Upper lobe of right lung (tissue), 1 donor: Measurements from ENCODE around the gene DSCAM. TPM values are rescaled to one million over a fixed set of nuclear protein-coding genes. Genes with fewer than 3 reads are reported as not detected.
"Not testable (repeated sequence)": the region's sequence is repeated elsewhere in the genome, so short reads cannot be mapped to it uniquely, and the experiment has no call there.

Experiments
- ATAC-seq: fragments of 200-7000 bp; cut with Tn5 transposase; one replicate; pipeline ENCODE4 v1.9.1; 2020; ENCODE audit warnings: mild to moderate bottlenecking, moderate library complexity
- DNase-seq: peaks from one replicate; pipeline ENCODE4 v3.0.0-alpha.2; 2020
- H3K27ac ChIP-seq: fragments of 200-600 bp; one replicate; pipeline ENCODE4 v1.8.0; 2022
- H3K27me3 ChIP-seq: fragments of 200-600 bp; one replicate; pipeline ENCODE4 v1.8.0; 2022; ENCODE audit warnings: mild to moderate bottlenecking
- H3K36me3 ChIP-seq: fragments of 200-600 bp; one replicate; pipeline ENCODE4 v1.8.0; 2022
- H3K4me1 ChIP-seq: fragments of 200-600 bp; one replicate; pipeline ENCODE4 v1.8.0; 2022
- H3K4me3 ChIP-seq: fragments of 200-600 bp; one replicate; pipeline ENCODE4 v1.8.0; 2022; ENCODE audit warnings: mild to moderate bottlenecking
- H3K9me3 ChIP-seq: fragments of 200-600 bp; one replicate; pipeline ENCODE4 v1.8.0; 2022
- intact Hi-C: fragments of 100-400 bp; cut with DNase I; formaldehyde crosslinking; loops from one replicate; pipeline ENCODE4 v1.11.0; 2022
- total RNA-seq: library from RNA; stranded (reverse); fragmentation: NEBNext Ultra II Directional; extraction: Animal tissue kit (Norgen Biotek cat#: 25700); gene quantifications from one replicate; pipeline ENCODE4 v1.2.1, GENCODE V29; 2021
- TF ChIP-seq, protein P1 (sequence below): fragments of 200-600 bp; IDR thresholded peaks from one replicate; pipeline ENCODE4 v1.8.0; 2022; ENCODE audit warnings: antibody characterized with exemption
- donor health status: DM: no; HTN: yes; CAD: no; lungs with severe emphysema.

Gene DSCAM
- total RNA-seq, 1 donor from 2014 or later = not detected

DNA sequence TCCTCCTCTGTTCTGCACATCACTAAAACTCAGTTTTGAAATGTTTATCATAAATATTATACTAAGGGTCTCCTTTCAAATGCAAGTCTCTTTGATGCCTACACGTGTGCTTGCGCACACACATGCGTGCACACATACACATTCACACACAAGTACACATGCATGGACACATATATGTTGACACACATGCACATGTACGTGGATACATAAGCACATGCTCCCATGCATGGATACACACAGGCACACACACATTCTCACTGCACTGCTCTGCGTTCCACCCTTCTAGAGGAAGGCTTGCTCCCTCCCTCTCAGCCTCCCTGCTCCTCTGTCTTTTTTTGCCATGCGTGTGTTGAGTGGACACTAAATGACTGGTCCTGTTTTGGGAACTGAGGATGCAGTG lies 817.1 kb downstream of the DSCAM start:
- ATAC-seq (no peak), DNase-seq (no peak)
- H3K27ac ChIP-seq = no peak overlapping the region
- no peak overlapping the region for H3K4me3 ChIP-seq
- TF ChIP-seq, protein P1, sequence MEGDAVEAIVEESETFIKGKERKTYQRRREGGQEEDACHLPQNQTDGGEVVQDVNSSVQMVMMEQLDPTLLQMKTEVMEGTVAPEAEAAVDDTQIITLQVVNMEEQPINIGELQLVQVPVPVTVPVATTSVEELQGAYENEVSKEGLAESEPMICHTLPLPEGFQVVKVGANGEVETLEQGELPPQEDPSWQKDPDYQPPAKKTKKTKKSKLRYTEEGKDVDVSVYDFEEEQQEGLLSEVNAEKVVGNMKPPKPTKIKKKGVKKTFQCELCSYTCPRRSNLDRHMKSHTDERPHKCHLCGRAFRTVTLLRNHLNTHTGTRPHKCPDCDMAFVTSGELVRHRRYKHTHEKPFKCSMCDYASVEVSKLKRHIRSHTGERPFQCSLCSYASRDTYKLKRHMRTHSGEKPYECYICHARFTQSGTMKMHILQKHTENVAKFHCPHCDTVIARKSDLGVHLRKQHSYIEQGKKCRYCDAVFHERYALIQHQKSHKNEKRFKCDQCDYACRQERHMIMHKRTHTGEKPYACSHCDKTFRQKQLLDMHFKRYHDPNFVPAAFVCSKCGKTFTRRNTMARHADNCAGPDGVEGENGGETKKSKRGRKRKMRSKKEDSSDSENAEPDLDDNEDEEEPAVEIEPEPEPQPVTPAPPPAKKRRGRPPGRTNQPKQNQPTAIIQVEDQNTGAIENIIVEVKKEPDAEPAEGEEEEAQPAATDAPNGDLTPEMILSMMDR = no peak
- H3K27me3 ChIP-seq = no peaks in the 10 kb centered on the region
- intact Hi-C loops = no loop called here
- H3K36me3 ChIP-seq = no peaks in the 10 kb centered on the region
- no peaks in the 10 kb centered on the region for H3K9me3 ChIP-seq
- H3K4me1 ChIP-seq = no peaks in the 10 kb centered on the region

DNA sequence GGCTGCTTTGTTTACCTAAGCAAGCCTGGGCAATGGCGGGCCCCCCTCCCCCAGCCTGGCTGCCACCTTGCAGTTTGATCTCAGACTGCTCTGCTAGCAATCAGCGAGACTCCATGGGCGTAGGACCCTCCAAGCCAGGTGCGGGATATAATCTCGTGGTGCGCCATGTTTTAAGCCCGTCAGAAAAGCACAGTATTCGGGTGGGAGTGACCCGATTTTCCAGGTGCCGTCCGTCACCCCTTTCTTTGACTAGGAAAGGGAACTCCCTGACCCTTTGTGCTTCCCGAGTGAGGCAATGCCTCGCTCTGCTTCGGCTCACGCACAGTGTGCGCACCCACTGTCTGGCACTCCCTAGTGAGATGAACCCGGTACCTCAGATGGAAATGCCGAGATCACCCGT lies 818.6 kb downstream of the DSCAM start:
- H3K9me3 ChIP-seq, H3K27ac ChIP-seq, ATAC-seq, H3K36me3 ChIP-seq, H3K4me3 ChIP-seq, H3K4me1 ChIP-seq, DNase-seq, intact Hi-C loops, H3K27me3 ChIP-seq: not testable (repeated sequence)

DNA sequence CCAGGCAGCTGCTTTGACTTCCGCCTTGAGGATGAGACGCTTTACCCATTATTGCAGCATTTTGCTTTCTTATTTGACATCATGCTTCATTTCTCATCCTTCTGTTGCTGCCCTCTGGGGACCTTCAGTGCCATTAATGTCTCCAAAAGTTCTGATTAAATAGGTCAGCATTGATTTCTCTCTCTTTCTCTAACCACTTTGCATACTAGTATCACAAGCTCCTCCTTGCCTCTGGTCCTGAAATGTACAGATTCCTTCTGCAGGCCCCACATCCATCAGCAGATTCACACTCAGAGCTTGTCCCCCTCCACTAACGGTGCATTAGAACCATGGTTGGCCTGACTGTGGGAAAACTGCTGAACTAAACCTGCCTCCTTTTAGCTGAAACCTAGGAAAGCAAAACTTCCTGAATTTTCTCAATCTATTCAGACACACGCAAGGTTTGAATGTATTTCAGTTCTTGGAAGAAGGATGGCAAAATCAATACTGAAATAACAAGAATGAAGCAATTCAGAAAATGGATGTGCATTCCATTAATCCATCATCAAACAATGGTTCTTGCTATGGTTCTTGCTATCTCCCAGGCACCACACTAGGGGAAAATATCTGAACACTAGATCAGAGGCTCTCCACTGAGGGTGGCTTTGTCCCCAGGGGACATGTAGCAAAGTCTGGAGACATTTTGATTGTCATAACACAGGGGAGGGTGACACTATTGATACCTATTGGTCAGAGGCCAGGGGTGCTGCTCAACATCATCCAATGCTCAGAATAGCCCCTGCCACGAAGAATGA lies 825.2 kb downstream of the DSCAM start:
- H3K36me3 ChIP-seq = no peaks in the 10 kb centered on the region
- no peak for ATAC-seq
- no peaks in the 10 kb centered on the region for H3K9me3 ChIP-seq
- TF ChIP-seq, protein P1 = no peak
- no peak for DNase-seq
- no peak overlapping the region for H3K27ac ChIP-seq
- H3K27me3 ChIP-seq = no peaks in the 10 kb centered on the region
- H3K4me3 ChIP-seq = no peak overlapping the region
- intact Hi-C loops = no loop called here
- no peaks in the 10 kb centered on the region for H3K4me1 ChIP-seq

DNA sequence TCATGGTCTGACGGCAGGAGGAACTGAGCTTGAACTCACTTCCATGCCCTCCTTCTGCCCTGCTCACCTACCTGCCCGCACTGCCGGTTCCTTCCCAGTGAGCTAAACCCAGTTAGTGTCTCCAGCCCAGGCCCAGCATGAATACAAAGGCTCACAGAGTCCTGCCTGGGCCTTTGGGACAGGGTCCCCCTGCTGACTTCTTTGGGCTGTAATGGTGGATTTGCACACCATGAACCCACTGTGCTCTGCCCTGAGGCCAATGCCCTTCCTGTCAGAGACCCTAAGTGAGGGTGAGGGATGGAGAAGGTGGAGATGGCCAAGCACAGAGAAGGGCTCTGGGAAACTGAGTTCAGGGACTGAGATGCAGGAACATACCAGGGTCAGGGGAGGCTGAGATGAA lies 826.3 kb downstream of the DSCAM start:
- no peak for DNase-seq
- Histone ChIP-seq H3K27ac (no peak overlapping the region), H3K36me3 (no peaks in the 10 kb centered on the region), H3K4me3 (no peak overlapping the region), H3K4me1 (no peaks in the 10 kb centered on the region), H3K27me3 (no peaks in the 10 kb centered on the region), H3K9me3 (no peaks in the 10 kb centered on the region)
- TF ChIP-seq, protein P1 = no peak
- ATAC-seq = no peak
- intact Hi-C loops = no loop called here

DNA sequence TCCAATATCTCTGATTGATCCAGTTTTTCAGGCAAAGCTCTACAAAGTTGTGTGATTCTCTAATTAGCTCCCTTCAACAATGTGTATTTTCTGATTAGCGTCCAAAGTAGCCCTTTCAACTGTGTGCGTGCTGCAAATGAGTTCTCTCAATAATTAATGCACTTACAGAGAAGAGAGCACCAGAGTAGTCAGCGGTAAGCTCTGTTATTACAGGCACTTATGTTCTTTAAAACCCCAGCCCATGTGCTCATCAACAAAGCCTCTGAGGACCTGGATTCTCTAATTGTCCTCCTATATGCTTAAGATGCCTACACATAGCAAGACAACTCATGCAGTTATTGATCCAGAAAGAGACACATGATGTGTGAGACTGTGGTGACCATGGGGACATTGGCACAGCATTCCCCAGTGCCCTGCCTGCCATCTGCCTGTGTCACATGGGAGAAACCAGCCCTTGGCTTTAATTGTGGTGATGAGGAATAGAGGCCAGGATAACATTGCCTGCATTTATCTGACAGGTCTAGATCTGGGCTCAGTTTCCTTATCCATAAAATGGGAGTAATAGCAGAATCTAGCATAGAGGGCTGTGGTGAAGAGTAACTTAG lies 828.0 kb downstream of the DSCAM start:
- intact Hi-C loops = no loop called here
- H3K9me3 ChIP-seq = no peaks in the 10 kb centered on the region
- no peak overlapping the region for H3K27ac ChIP-seq
- H3K4me1 ChIP-seq = no peaks in the 10 kb centered on the region
- TF ChIP-seq, protein P1 = no peak
- no peak overlapping the region for H3K4me3 ChIP-seq
- no peaks in the 10 kb centered on the region for H3K27me3 ChIP-seq
- DNase-seq (no peak), ATAC-seq (no peak)
- H3K36me3 ChIP-seq = no peaks in the 10 kb centered on the region

DNA sequence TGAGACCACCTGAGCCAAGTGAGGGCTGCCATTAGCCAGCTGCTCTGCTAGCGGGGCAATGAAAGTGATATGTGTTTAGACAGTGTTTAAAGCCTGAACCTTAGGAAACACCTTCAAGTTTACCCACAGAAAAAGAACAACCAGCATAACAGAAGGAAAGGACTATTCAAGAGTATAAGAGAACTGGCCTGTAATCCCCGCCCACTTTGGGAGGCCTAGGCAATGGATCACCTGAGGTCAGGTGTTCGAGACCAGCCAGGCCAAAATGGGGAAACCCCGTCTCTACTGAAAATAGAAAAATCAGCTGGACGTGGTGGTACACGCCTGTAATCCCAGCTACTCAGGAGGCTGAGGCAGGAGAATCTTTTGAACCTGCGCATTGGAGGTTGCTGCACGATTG lies 830.3 kb downstream of the DSCAM start:
- Histone ChIP-seq H3K4me1 (no peaks in the 10 kb centered on the region), H3K4me3 (no peak overlapping the region), H3K27ac (no peak overlapping the region), H3K27me3 (no peaks in the 10 kb centered on the region), H3K9me3 (no peaks in the 10 kb centered on the region), H3K36me3 (no peaks in the 10 kb centered on the region)
- no peak for ATAC-seq
- no peak for DNase-seq
- intact Hi-C loops = no loop called here
- TF ChIP-seq, protein P1 = no peak
